ENCODE measurements around the gene DPYSL4.

Gene DPYSL4

GRCh38 chr10:132179551-132180392 is 7.0 kb upstream of the DPYSL4 start:
- no peak for DNase-seq

GRCh38 chr10:132180736-132181135 is 6.0 kb upstream of the DPYSL4 start:
- DNase-seq = no peak

- DNase-seq = no peak
Measured at GRCh38 chr10:132181691-132182425, 4.9 kb upstream of the DPYSL4 start.

- no peak for DNase-seq
Measured at GRCh38 chr10:132182591-132182990, 4.2 kb upstream of the DPYSL4 start.

- no peak for DNase-seq
Measured at GRCh38 chr10:132183046-132183445, 3.7 kb upstream of the DPYSL4 start.

- DNase-seq = no peak
Measured at GRCh38 chr10:132184816-132185593, 1.7 kb upstream of the DPYSL4 start.

GRCh38 chr10:132185601-132186487 is 904 bp upstream of the DPYSL4 start:
- DNase-seq = no peak

- DNase-seq = no peak
Measured at GRCh38 chr10:132187430-132188138, 836 bp downstream of the DPYSL4 start.

- DNase-seq = no peak
Measured at GRCh38 chr10:132188331-132188730, 1.6 kb downstream of the DPYSL4 start.

- DNase-seq = no peak
Measured at GRCh38 chr10:132189016-132189415, 2.3 kb downstream of the DPYSL4 start.

- no peak for DNase-seq
Measured at GRCh38 chr10:132189810-132190422, 3.2 kb downstream of the DPYSL4 start.

- DNase-seq = no peak
Measured at GRCh38 chr10:132192076-132192975, 5.6 kb downstream of the DPYSL4 start.

GRCh38 chr10:132192991-132193665 is 6.4 kb downstream of the DPYSL4 start:
- no peak for DNase-seq

- DNase-seq = no peak
Measured at GRCh38 chr10:132193907-132194552, 7.3 kb downstream of the DPYSL4 start.

- DNase-seq = no peak
Measured at GRCh38 chr10:132194726-132195125, 8.0 kb downstream of the DPYSL4 start.

GRCh38 chr10:132195366-132196075 is 8.8 kb downstream of the DPYSL4 start:
- no peak for DNase-seq

GRCh38 chr10:132196178-132197113 is 9.7 kb downstream of the DPYSL4 start:
- no peak for DNase-seq
